K562 (cell line): Measurements from ENCODE around the gene DLGAP1. TPM values are rescaled to one million over a fixed set of nuclear protein-coding genes. Genes with fewer than 3 reads are reported as not detected.
A peak's percentile ranks its signal among the peaks of the same experiment; 100 is the strongest.

Experiments used
- ATF7 ChIP-seq: fragments of 450-650 bp; IDR thresholded peaks from 2 replicates; pipeline ENCODE4 v1.7.1; 2014; ENCODE audit warnings: mild to moderate bottlenecking, moderate library complexity
- CSDE1 ChIP-seq, 2 experiments: fragments of 450-650 bp; IDR thresholded peaks; 2 replicates each; pipeline ENCODE4 v1.6.1; 2016; ENCODE audit warnings: mild to moderate bottlenecking in 1 of 2
- CXXC5 ChIP-seq: fragments of 250-450 bp; sonication (Bioruptor Pico); IDR thresholded peaks from 2 replicates; pipeline ENCODE4 v1.8.0; 2022; ENCODE audit warnings: inconsistent platforms, mild to moderate bottlenecking, moderate library complexity
- DEAF1 ChIP-seq: fragments of 450-650 bp; formaldehyde crosslinking; IDR thresholded peaks from 2 replicates; pipeline ENCODE4 v1.4.0; 2020; ENCODE audit warnings: mild to moderate bottlenecking, moderate library complexity
- DNMT1 ChIP-seq: fragments of 450-650 bp; IDR thresholded peaks from 2 replicates; pipeline ENCODE4 v1.6.1; 2016; ENCODE audit warnings: antibody characterized with exemption, mild to moderate bottlenecking
- ERF ChIP-seq: fragments of 450-650 bp; formaldehyde crosslinking; IDR thresholded peaks from 2 replicates; pipeline ENCODE4 v1.4.0; 2020; ENCODE audit warnings: mild to moderate bottlenecking, mixed read lengths
- KLF1 ChIP-seq: fragments of 450-650 bp; IDR thresholded peaks from 2 replicates; pipeline ENCODE4 v1.6.1; 2016; ENCODE audit warnings: missing genetic modification characterization, missing compliant biosample characterization
- MAX ChIP-seq: sonication (generic); formaldehyde crosslinking; IDR thresholded peaks from 2 replicates; pipeline ENCODE4 v1.9.0; 2022; ENCODE audit warnings: mild to moderate bottlenecking, missing genetic modification reagents
- NCOA6 ChIP-seq: fragments of 450-650 bp; IDR thresholded peaks from 2 replicates; pipeline ENCODE4 v1.6.1; 2017; ENCODE audit warnings: mild to moderate bottlenecking
- RB1 ChIP-seq: fragments of 450-650 bp; IDR thresholded peaks from 2 replicates; pipeline ENCODE4 v1.6.1; 2017; ENCODE audit warnings: low read depth, mild to moderate bottlenecking
- TEAD2 ChIP-seq: fragments of 450-650 bp; IDR thresholded peaks from 2 replicates; pipeline ENCODE4 v1.6.1; 2016; ENCODE audit warnings: missing genetic modification characterization, control low read depth, missing compliant biosample characterization
- YBX1 ChIP-seq: fragments of 450-650 bp; IDR thresholded peaks from 2 replicates; pipeline ENCODE4 v1.7.1; 2016; ENCODE audit warnings: mild to moderate bottlenecking
- YY1 ChIP-seq, 3 experiments: IDR thresholded peaks; 2 replicates each; pipeline ENCODE4 v1.6.1; 2011; ENCODE audit warnings: low read length in 2 of 3, mild to moderate bottlenecking in 2 of 3, moderate library complexity in 2 of 3, borderline replicate concordance in 1 of 3, control low read depth in 1 of 3, low read depth in 1 of 3; ENCODE audit not compliant: insufficient read depth in 3 of 3, insufficient replicate concordance in 2 of 3, control insufficient read depth in 1 of 3, insufficient read length in 1 of 3; ENCODE audit errors: extremely low read depth in 1 of 3
- ZNF589 ChIP-seq: fragments of 200-800 bp; sonication (Bioruptor generic); IDR thresholded peaks from 2 replicates; pipeline ENCODE4 v1.6.1; 2016; ENCODE audit warnings: low read depth, missing genetic modification characterization, missing compliant biosample characterization
- polyA plus RNA-seq, 8 experiments: library from polyadenylated mRNA; depleted of rRNA in 4 of 8; stranded (reverse) in 5 of 8; unstranded in 3 of 8; fragments of >200 nt; fragmentation: Nextera tagmentation in 2 of 8; fragmentation: Illumina TruSeq in 1 of 8; extraction: Ambion mirVana in 2 of 8; extraction: Trizol in 1 of 8; gene quantifications; 2 replicates each; pipeline versions ENCODE4 v1.2.1 to v1.2.3, GENCODE V29; 2011 to 2014; ENCODE audit warnings: inconsistent platforms in 1 of 8, missing spikeins in 1 of 8
- total RNA-seq, 7 experiments: library from RNA; depleted of rRNA in 6 of 7; stranded (reverse); fragments of >200 nt in 6 of 7; fragmentation: Illumina TruSeq in 2 of 7; extraction: Trizol in 2 of 7; gene quantifications; 2 replicates each; pipeline versions ENCODE4 v1.2.1 to v1.2.3, GENCODE V29; 2011 to 2021; ENCODE audit warnings: low replicate concordance in 1 of 7
- TF ChIP-seq, protein P1 (sequence below): fragments of 450-650 bp; IDR thresholded peaks from 2 replicates; pipeline ENCODE4 v1.6.1; 2014; ENCODE audit warnings: low read depth, mild to moderate bottlenecking, moderate library complexity, borderline replicate concordance
- TF ChIP-seq, protein P2 (sequence below), 2 experiments: fragments of 450-650 bp; IDR thresholded peaks; 2 replicates each; pipeline ENCODE4 v1.6.1; 2016; ENCODE audit warnings: mild to moderate bottlenecking in 2 of 2, borderline replicate concordance in 1 of 2, low read depth in 1 of 2, moderate library complexity in 1 of 2

Gene DLGAP1
- total and polyA plus RNA-seq, 9 of the 15 experiments (the other 6 are each of a cell fraction or from before 2014, with no cell fraction given) = 0.04 to 0.22 (median 0.08) TPM

GRCh38 chr18:3665780-3666525, 789.2 kb downstream of the DLGAP1 start (continued):
- TF ChIP-seq, protein P1, sequence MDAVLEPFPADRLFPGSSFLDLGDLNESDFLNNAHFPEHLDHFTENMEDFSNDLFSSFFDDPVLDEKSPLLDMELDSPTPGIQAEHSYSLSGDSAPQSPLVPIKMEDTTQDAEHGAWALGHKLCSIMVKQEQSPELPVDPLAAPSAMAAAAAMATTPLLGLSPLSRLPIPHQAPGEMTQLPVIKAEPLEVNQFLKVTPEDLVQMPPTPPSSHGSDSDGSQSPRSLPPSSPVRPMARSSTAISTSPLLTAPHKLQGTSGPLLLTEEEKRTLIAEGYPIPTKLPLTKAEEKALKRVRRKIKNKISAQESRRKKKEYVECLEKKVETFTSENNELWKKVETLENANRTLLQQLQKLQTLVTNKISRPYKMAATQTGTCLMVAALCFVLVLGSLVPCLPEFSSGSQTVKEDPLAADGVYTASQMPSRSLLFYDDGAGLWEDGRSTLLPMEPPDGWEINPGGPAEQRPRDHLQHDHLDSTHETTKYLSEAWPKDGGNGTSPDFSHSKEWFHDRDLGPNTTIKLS = no peak
- TF ChIP-seq YBX1 (no peak), RB1 (no peak), NCOA6 (no peak), ZNF589 (CRISPR knock-in tag) (peak; percentile 45), CSDE1 (IDR thresholded peaks at IDR 0.05) (no peak), KLF1 (tag) (no peak), DNMT1 (no peak; the same call in 1 of the 2 replicates), YY1 (IDR thresholded peaks at IDR 0.05; ENCODE audit: borderline replicate concordance in 1 of 3, control insufficient read depth in 1 of 3, extremely low read depth in 1 of 3, insufficient read depth in 3 of 3, insufficient read length in 1 of 3, insufficient replicate concordance in 2 of 3, low read depth in 1 of 3, low read length in 2 of 3) (no peak), TEAD2 (tag) (no peak), DEAF1 (CRISPR knock-in tag) (peak; percentile 99), CXXC5 (CRISPR knock-in tag) (peak; percentile 63), MAX (CRISPR knock-in tag) (no peak), ERF (CRISPR knock-in tag) (no peak), ATF7 (no peak)
- TF ChIP-seq, protein P2, sequence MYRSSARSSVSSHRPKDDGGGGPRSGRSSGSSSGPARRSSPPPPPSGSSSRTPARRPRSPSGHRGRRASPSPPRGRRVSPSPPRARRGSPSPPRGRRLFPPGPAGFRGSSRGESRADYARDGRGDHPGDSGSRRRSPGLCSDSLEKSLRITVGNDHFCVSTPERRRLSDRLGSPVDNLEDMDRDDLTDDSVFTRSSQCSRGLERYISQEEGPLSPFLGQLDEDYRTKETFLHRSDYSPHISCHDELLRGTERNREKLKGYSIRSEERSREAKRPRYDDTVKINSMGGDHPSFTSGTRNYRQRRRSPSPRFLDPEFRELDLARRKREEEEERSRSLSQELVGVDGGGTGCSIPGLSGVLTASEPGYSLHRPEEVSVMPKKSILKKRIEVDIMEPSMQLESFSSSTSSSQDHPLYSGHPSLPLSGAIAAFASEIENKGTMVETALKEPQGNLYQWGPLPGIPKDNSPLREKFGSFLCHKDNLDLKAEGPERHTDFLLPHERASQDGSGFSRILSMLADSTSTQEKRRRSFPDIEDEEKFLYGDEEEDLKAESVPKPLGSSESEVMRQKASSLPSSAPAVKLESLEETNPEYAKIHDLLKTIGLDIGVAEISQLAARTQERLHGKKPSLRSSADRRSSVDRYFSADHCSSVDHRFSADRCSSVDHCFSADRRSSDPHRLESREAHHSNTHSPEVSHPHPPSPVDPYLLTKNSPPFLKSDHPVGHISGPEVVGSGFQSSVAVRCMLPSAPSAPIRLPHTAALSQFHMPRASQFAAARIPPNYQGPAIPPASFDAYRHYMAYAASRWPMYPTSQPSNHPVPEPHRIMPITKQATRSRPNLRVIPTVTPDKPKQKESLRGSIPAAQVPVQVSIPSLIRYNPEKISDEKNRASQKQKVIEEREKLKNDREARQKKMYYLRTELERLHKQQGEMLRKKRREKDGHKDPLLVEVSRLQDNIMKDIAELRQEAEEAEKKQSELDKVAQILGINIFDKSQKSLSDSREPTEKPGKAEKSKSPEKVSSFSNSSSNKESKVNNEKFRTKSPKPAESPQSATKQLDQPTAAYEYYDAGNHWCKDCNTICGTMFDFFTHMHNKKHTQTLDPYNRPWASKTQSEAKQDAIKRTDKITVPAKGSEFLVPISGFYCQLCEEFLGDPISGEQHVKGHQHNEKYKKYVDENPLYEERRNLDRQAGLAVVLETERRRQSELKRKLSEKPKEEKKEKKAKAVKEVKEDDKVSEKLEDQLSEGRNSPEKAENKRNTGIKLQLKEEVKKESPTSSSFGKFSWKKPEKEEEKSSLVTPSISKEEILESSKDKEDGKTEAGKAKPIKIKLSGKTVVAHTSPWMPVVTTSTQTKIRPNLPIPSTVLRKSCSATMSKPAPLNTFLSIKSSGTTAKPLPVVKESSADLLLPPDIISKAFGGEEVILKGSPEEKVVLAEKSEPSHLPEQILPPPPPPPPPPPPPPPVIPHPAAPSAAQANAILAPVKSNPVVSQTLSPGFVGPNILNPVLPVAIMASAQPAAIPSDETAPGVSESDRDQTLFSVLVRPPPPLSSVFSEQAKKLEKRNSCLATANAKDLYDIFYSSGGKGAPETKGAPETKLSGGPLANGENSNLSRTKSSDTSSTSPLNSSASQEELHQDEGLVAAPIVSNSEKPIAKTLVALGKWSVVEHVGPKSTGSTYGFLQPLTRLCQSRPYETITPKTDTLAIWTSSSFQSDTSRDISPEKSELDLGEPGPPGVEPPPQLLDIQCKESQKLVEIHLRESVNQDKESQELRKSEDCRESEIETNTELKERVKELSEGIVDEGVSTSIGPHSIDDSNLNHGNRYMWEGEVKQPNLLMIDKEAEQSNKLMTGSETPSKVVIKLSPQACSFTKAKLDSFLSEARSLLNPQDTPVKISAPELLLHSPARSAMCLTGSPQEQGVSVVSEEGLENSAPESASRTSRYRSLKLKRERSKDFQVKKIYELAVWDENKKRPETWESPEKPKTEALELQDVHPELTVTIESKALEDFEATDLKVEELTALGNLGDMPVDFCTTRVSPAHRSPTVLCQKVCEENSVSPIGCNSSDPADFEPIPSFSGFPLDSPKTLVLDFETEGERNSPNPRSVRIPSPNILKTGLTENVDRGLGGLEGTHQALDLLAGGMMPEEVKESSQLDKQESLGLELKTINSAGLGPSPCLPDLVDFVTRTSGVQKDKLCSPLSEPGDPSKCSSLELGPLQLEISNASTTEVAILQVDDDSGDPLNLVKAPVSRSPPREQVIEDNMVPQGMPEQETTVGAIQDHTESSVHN (IDR thresholded peaks at IDR 0.05; ENCODE audit: borderline replicate concordance in 1 of 2, low read depth in 1 of 2) = no peak
